ENCODE measurements around the gene UROC1.

DNA sequence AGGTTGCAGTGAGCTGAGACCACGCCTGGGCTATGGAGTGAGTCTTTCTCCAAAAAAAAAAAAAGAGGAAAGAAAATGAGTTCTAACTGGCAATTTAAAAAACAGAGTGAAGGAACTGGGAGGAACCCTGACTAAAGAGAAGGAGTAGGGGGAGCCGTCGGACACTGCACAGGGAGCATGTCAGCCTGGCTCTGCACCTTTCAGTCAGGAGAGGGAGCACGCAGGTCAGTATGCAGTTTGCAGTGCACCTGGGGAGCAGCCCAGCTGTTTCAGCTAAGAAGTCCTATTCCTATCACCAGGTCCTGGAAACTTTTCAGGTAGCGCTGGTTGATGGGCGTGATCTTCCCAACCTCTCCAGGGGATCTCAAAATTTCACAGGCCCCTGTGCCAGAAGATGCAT lies 27.0 kb downstream of the UROC1 start:
- TF ChIP-seq, protein P1, sequence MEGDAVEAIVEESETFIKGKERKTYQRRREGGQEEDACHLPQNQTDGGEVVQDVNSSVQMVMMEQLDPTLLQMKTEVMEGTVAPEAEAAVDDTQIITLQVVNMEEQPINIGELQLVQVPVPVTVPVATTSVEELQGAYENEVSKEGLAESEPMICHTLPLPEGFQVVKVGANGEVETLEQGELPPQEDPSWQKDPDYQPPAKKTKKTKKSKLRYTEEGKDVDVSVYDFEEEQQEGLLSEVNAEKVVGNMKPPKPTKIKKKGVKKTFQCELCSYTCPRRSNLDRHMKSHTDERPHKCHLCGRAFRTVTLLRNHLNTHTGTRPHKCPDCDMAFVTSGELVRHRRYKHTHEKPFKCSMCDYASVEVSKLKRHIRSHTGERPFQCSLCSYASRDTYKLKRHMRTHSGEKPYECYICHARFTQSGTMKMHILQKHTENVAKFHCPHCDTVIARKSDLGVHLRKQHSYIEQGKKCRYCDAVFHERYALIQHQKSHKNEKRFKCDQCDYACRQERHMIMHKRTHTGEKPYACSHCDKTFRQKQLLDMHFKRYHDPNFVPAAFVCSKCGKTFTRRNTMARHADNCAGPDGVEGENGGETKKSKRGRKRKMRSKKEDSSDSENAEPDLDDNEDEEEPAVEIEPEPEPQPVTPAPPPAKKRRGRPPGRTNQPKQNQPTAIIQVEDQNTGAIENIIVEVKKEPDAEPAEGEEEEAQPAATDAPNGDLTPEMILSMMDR (IDR thresholded peaks at IDR 0.05): no peak
- no peak for TF ChIP-seq ZFX (IDR thresholded peaks at IDR 0.05; ENCODE audit: borderline replicate concordance)

Measured in 22Rv1 (cell line).